Upper lobe of right lung (tissue), 1 donor: ENCODE measurements around the gene TMED6. TPM values are rescaled to one million over a fixed set of nuclear protein-coding genes. Genes with fewer than 3 reads are reported as not detected.
"Not testable (repeated sequence)": the region's sequence is repeated elsewhere in the genome, so short reads cannot be mapped to it uniquely, and the experiment has no call there.

Source experiments
- ATAC-seq: fragments of 200-7000 bp; cut with Tn5 transposase; one replicate; pipeline ENCODE4 v1.9.1; 2020; ENCODE audit warnings: mild to moderate bottlenecking, moderate library complexity
- DNase-seq: peaks from one replicate; pipeline ENCODE4 v3.0.0-alpha.2; 2020
- H3K27ac ChIP-seq: fragments of 200-600 bp; one replicate; pipeline ENCODE4 v1.8.0; 2022
- H3K27me3 ChIP-seq: fragments of 200-600 bp; one replicate; pipeline ENCODE4 v1.8.0; 2022; ENCODE audit warnings: mild to moderate bottlenecking
- H3K36me3 ChIP-seq: fragments of 200-600 bp; one replicate; pipeline ENCODE4 v1.8.0; 2022
- H3K4me1 ChIP-seq: fragments of 200-600 bp; one replicate; pipeline ENCODE4 v1.8.0; 2022
- H3K4me3 ChIP-seq: fragments of 200-600 bp; one replicate; pipeline ENCODE4 v1.8.0; 2022; ENCODE audit warnings: mild to moderate bottlenecking
- H3K9me3 ChIP-seq: fragments of 200-600 bp; one replicate; pipeline ENCODE4 v1.8.0; 2022
- CTCF ChIP-seq: fragments of 200-600 bp; IDR thresholded peaks from one replicate; pipeline ENCODE4 v1.8.0; 2022; ENCODE audit warnings: antibody characterized with exemption
- intact Hi-C: fragments of 100-400 bp; cut with DNase I; formaldehyde crosslinking; loops from one replicate; pipeline ENCODE4 v1.11.0; 2022
- total RNA-seq: library from RNA; stranded (reverse); fragmentation: NEBNext Ultra II Directional; extraction: Animal tissue kit (Norgen Biotek cat#: 25700); gene quantifications from one replicate; pipeline ENCODE4 v1.2.1, GENCODE V29; 2021
- donor health status: DM: no; HTN: yes; CAD: no; lungs with severe emphysema.

TMED6 gene
- total RNA-seq, 1 donor from 2014 or later: 0.69 TPM

DNA sequence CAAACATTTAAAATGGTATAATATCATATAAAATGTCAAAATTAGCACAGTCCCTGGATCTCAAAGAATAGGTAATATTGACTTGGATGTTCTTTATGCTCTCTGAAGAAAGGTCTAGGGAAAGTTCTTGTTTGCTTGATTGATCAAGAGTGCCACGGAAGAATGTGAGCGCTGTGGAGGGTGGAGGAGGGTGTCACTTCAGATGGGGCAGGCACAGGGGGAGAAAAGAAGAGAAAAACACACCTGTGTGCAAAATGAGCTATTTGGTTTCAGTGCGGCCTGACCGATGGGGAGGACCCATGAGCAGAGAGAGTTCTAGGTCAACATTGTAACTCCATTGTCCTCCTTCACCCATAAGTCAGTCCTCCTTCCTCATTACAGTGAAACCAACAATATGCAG, 49.3 kb downstream of the TMED6 start:
- intact Hi-C loops: no loop called here
- ATAC-seq (no peak), DNase-seq (no peak)
- peaks cover 37% of the 10 kb centered on the region for H3K36me3 ChIP-seq
- H3K9me3 ChIP-seq: no peaks in the 10 kb centered on the region
- no peaks in the 10 kb centered on the region for H3K4me1 ChIP-seq
- no peak for TF ChIP-seq CTCF
- H3K27ac ChIP-seq: no peak overlapping the region
- no peaks in the 10 kb centered on the region for H3K27me3 ChIP-seq
- no peak overlapping the region for H3K4me3 ChIP-seq

DNA sequence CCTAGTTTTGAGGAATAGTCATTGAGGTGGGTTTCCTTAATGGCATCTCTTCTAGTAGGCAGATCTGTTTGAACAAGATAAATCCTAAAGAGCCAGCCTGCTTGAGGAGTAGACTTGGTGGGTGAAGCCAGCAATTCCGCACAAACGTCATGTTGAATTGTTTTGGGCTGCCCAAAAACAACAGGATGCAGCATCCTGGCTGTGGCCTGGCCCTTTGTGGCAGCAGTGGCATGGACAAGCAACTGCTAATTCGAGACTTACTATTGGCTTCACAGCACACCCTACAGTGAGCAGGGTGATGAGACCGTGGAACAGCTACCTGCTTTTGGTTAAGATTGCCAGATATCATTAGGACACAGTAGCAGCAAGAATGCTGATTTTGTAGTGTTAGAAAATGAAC, 49.7 kb downstream of the TMED6 start:
- Histone ChIP-seq H3K36me3 (peaks cover 37% of the 10 kb centered on the region), H3K9me3 (no peaks in the 10 kb centered on the region), H3K4me1 (no peaks in the 10 kb centered on the region), H3K4me3 (no peak overlapping the region), H3K27ac (no peak overlapping the region), H3K27me3 (no peaks in the 10 kb centered on the region)
- DNase-seq: no peak
- ATAC-seq: no peak
- TF ChIP-seq CTCF: no peak
- intact Hi-C loops: no loop called here

- ATAC-seq: no peak
These were observed 50.4 kb downstream of the TMED6 start for GRCh38 chr16:69301187-69301586.

DNA sequence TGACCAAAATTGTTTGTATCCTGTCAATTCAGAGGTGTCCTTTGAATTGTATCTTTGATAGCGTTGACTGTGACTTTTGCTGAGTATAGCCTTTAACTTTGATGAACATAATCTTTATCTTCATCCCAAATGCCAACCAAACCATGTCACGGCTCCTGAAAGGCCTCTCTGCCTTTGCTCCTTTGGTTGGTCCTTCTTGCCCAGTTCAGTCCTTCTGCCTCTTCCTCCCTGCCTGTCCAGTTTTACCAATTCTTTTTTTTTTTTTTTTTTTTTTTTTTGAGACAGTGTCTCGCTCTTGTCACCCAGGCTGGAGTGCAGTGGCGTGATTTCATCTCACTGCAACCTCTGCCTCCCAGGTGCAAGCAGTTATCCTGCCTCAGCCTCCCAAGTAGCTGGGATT, 53.3 kb downstream of the TMED6 start:
- H3K27me3 ChIP-seq: no peaks in the 10 kb centered on the region
- DNase-seq: no peak
- TF ChIP-seq CTCF: no peak
- H3K4me1 ChIP-seq: no peaks in the 10 kb centered on the region
- H3K9me3 ChIP-seq: no peaks in the 10 kb centered on the region
- no peak overlapping the region for H3K4me3 ChIP-seq
- no peak for ATAC-seq
- intact Hi-C loops: no loop called here
- H3K27ac ChIP-seq: no peak overlapping the region
- H3K36me3 ChIP-seq: peaks cover 30% of the 10 kb centered on the region

More at GRCh38 chr16:69301187-69301586, 50.4 kb downstream of the TMED6 start:
- no peak for DNase-seq
- H3K4me1 ChIP-seq: no peaks in the 10 kb centered on the region
- peaks cover 37% of the 10 kb centered on the region for H3K36me3 ChIP-seq
- H3K4me3 ChIP-seq: no peak overlapping the region
- intact Hi-C loops: no loop called here
- H3K27me3 ChIP-seq: no peaks in the 10 kb centered on the region
- TF ChIP-seq CTCF: no peak
- no peak overlapping the region for H3K27ac ChIP-seq
- H3K9me3 ChIP-seq: no peaks in the 10 kb centered on the region

DNA sequence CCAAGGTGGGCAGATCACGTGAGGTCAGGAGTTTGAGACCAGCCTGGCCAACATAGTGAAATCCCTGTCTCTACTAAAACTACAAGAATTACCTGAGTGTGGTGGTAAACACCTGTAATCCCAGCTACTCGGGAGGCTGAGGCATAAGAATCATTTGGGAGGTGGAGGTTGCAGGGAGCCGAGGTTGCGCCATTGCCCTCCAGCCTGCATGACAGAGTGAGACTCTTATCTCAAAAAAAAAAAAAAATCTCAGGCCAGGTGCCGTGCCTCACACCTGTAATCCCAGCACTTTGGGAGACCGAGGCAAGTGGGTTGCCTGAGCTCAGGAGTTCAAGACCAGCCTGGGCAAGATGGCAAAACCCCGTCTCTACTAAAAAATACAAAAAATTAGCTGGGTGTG, 54.8 kb downstream of the TMED6 start:
- H3K27me3 ChIP-seq, H3K4me1 ChIP-seq, intact Hi-C loops, ATAC-seq, H3K27ac ChIP-seq, H3K9me3 ChIP-seq, H3K4me3 ChIP-seq, DNase-seq: not testable (repeated sequence)
- H3K36me3 ChIP-seq: peaks cover 26% of the 10 kb centered on the region

GRCh38 chr16:69294051-69294450, 57.5 kb downstream of the TMED6 start:
- DNase-seq: no peak

More at GRCh38 chr16:69294051-69294450, 57.5 kb downstream of the TMED6 start:
- no peak for TF ChIP-seq CTCF
- intact Hi-C loops: no loop called here
- Histone ChIP-seq H3K36me3 (no peaks in the 10 kb centered on the region), H3K4me3 (no peak overlapping the region), H3K27ac (no peak overlapping the region), H3K9me3 (no peaks in the 10 kb centered on the region), H3K4me1 (no peaks in the 10 kb centered on the region), H3K27me3 (no peaks in the 10 kb centered on the region)
- no peak for ATAC-seq
